Fibroblast of lung (primary cell): Measurements from ENCODE around the gene FAM149B1.

Source experiments
- EZH2 ChIP-seq: IDR thresholded peaks from 2 replicates; pipeline ENCODE4 v1.5.1; 2012; ENCODE audit warnings: low read length, control low read depth, mild to moderate bottlenecking; ENCODE audit errors: missing control alignments
- TF ChIP-seq, protein P1 (sequence below), 2 donors: IDR thresholded peaks in 1 of 2; conservative IDR thresholded peaks in 1 of 2; 1 replicate in 1 of 2; 2 replicates in 1 of 2; pipeline ENCODE4 v1.5.1; 2011 to 2012; ENCODE audit warnings: low read length in 2 of 2, control low read depth in 1 of 2, inconsistent platforms in 1 of 2, low read depth in 1 of 2, mild to moderate bottlenecking in 1 of 2

DNA sequence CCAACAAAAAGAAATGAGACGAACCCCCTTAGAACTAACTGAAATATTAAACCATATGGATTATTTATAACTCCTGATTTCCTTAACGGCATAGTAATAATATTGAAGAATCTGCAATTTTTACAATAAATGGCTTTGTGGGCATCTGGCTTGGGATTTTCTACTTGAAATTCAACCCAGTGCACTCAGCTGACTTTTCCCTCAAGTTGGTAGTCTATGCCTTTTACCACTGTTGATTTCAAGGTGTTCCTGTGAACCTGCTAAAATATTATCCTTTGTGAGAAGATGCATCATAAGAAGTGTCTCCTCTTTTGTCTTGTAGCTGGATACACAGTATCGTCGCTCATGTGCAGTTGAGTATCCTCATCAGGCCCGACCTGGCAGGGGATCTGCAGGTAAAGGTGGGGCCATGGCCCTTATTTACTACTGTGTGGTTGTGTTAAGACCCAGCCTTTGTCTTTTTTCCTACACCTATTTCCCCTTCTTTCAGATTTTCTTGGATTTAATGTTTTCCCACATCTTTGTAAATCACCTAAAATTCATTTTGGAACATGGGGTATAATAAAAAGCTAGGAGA lies 71.2 kb downstream of the FAM149B1 start:
- TF ChIP-seq, protein P1, sequence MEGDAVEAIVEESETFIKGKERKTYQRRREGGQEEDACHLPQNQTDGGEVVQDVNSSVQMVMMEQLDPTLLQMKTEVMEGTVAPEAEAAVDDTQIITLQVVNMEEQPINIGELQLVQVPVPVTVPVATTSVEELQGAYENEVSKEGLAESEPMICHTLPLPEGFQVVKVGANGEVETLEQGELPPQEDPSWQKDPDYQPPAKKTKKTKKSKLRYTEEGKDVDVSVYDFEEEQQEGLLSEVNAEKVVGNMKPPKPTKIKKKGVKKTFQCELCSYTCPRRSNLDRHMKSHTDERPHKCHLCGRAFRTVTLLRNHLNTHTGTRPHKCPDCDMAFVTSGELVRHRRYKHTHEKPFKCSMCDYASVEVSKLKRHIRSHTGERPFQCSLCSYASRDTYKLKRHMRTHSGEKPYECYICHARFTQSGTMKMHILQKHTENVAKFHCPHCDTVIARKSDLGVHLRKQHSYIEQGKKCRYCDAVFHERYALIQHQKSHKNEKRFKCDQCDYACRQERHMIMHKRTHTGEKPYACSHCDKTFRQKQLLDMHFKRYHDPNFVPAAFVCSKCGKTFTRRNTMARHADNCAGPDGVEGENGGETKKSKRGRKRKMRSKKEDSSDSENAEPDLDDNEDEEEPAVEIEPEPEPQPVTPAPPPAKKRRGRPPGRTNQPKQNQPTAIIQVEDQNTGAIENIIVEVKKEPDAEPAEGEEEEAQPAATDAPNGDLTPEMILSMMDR (conservative IDR thresholded peaks at IDR 0.05 in 1 of 2, IDR thresholded peaks at IDR 0.05 in 1 of 2; ENCODE audit: low read depth in 1 of 2, low read length in 2 of 2): no peak
- no peak for TF ChIP-seq EZH2
